Testis (tissue), 3 donors: ENCODE data around the gene RFX2. TPM values are rescaled to one million over a fixed set of nuclear protein-coding genes. Genes with fewer than 3 reads are reported as not detected.

Source experiments
- DNase-seq: peaks from one replicate; pipeline ENCODE4 v3.0.0-alpha.2; 2019
- H3K27ac ChIP-seq, 2 donors: fragments of 200-600 bp; sonication (generic); one replicate each; pipeline ENCODE4 v1.5.1; 2019
- H3K27me3 ChIP-seq: fragments of 200-600 bp; sonication (generic); one replicate; pipeline ENCODE4 v1.5.1; 2019
- H3K36me3 ChIP-seq: fragments of 200-600 bp; sonication (generic); one replicate; pipeline ENCODE4 v1.5.1; 2017; ENCODE audit warnings: low read depth; ENCODE audit errors: missing control alignments
- H3K4me1 ChIP-seq: fragments of 200-600 bp; sonication (generic); one replicate; pipeline ENCODE4 v1.5.1; 2019
- H3K4me3 ChIP-seq, 2 donors: fragments of 200-600 bp; sonication (generic); one replicate each; pipeline ENCODE4 v1.5.1; 2017 to 2019
- H3K9me3 ChIP-seq: fragments of 200-600 bp; sonication (generic); one replicate; pipeline ENCODE4 v1.5.1; 2017
- POLR2A ChIP-seq: fragments of 450-650 bp; IDR thresholded peaks from one replicate; pipeline ENCODE4 v1.6.1; 2017; ENCODE audit warnings: antibody characterized with exemption, mild to moderate bottlenecking, moderate library complexity
- WGBS, 2 donors: methylation state at CpG; one replicate each; pipeline ENCODE4 v1.1.5; 2018; 5-methylcytosine and 5-hydroxymethylcytosine counted together
- intact Hi-C: fragments of 100-400 bp; cut with DNase I; formaldehyde crosslinking; loops from one replicate; pipeline ENCODE4 v1.15.1; 2023; ENCODE audit warnings: low total_unique reads
- polyA plus RNA-seq: library from polyadenylated mRNA; stranded (reverse); fragments of 350-450 nt; fragmentation: Illumina TruSeq; extraction: RNeasy Lipid Tissue Mini Kit (QIAGEN cat#74804); gene quantifications from one replicate; pipeline ENCODE4 v1.2.3, GENCODE V29; 2014; ENCODE audit warnings: low read depth, low replicate concordance; ENCODE audit not compliant: insufficient read depth
- total RNA-seq, 2 donors: library from RNA; depleted of rRNA; stranded (reverse); fragments of >200 nt; gene quantifications; one replicate each; pipeline ENCODE4 v1.2.3, GENCODE V29; 2016
- TF ChIP-seq, protein P1 (sequence below), 3 experiments: fragments of 450-650 bp in 2 of 3; fragments of 200-600 bp in 1 of 3; sonication (generic) in 1 of 3; IDR thresholded peaks; one replicate each; pipeline ENCODE4 v1.5.1; 2016 to 2019; ENCODE audit warnings: antibody characterized with exemption in 3 of 3, mild to moderate bottlenecking in 2 of 3, moderate library complexity in 1 of 3

The RFX2 gene
- total and polyA plus RNA-seq, 3 donors from 2014 or later: 92.9 to 197 (median 127) TPM

DNA sequence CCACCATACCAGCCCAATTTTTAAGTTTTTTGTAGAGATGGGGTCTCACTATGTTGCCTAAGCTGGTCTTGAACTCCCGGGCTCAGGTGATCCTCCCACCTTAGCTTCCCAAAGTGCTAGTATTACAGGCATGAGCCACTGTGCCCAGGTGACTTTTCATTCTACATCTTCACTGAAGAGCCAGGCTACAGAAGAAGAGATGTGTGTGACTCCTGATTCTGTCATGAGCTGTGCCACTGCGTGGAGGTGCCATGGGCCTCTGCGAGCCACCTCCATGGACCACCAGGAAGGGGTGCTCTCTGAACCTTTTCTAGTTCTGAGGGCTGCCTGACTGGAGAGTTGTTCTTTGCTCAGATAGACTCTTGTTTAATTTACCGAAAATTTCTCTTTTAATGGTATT, 75.8 kb downstream of the RFX2 start:
- WGBS, 2 donors: 90 to 97% methylated on average over 4 of the region's 4 CpGs
- intact Hi-C loops: no loop called here
- H3K9me3 ChIP-seq: no peaks in the 10 kb centered on the region
- H3K4me1 ChIP-seq: peaks cover 14% of the 10 kb centered on the region
- DNase-seq: peak; percentile 6
- no peaks in the 10 kb centered on the region for H3K27me3 ChIP-seq
- H3K4me3 ChIP-seq: no peak overlapping the region
- H3K27ac ChIP-seq: peak overlapping the region; percentile 19 to 33
- no peaks in the 10 kb centered on the region for H3K36me3 ChIP-seq
- no peak for TF ChIP-seq POLR2A
- TF ChIP-seq, protein P1, sequence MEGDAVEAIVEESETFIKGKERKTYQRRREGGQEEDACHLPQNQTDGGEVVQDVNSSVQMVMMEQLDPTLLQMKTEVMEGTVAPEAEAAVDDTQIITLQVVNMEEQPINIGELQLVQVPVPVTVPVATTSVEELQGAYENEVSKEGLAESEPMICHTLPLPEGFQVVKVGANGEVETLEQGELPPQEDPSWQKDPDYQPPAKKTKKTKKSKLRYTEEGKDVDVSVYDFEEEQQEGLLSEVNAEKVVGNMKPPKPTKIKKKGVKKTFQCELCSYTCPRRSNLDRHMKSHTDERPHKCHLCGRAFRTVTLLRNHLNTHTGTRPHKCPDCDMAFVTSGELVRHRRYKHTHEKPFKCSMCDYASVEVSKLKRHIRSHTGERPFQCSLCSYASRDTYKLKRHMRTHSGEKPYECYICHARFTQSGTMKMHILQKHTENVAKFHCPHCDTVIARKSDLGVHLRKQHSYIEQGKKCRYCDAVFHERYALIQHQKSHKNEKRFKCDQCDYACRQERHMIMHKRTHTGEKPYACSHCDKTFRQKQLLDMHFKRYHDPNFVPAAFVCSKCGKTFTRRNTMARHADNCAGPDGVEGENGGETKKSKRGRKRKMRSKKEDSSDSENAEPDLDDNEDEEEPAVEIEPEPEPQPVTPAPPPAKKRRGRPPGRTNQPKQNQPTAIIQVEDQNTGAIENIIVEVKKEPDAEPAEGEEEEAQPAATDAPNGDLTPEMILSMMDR (IDR thresholded peaks at IDR 0.05): no peak

DNA sequence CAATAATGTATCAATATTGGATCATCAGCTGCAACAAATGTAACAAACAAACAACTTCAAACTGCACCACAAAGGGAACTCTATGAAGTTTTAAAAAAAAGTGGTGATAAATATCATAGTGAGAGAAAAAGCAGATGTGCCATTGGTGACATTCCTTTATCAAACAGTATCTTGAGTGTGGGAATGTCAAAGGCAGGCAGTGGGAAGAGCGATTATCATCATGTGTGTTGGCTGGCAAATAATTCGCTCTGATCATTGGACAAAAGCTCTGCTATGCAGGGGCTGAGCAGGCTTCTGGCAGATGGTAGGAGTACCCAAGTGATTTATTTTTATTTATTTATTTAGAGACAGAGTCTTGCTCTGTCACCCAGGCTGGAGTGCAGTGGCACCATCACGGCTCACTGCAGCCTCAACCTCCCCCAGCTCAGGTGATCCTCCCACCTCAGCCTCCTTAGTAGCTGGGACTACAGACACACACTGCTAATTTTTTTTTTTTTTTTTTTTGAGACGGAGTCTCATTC, 76.5 kb downstream of the RFX2 start:
- no peak overlapping the region for H3K4me3 ChIP-seq
- no peaks in the 10 kb centered on the region for H3K36me3 ChIP-seq
- WGBS, 2 donors: 63 to 90% methylated on average over 4 of the region's 4 CpGs
- peak; percentile 71 for DNase-seq
- H3K27me3 ChIP-seq: no peaks in the 10 kb centered on the region
- H3K27ac ChIP-seq: peak overlapping the region; percentile 19 to 33
- no peaks in the 10 kb centered on the region for H3K9me3 ChIP-seq
- TF ChIP-seq, protein P1 (IDR thresholded peaks at IDR 0.05): no peak
- no peak for TF ChIP-seq POLR2A
- peaks cover 14% of the 10 kb centered on the region for H3K4me1 ChIP-seq
- intact Hi-C loops: no loop called here

DNA sequence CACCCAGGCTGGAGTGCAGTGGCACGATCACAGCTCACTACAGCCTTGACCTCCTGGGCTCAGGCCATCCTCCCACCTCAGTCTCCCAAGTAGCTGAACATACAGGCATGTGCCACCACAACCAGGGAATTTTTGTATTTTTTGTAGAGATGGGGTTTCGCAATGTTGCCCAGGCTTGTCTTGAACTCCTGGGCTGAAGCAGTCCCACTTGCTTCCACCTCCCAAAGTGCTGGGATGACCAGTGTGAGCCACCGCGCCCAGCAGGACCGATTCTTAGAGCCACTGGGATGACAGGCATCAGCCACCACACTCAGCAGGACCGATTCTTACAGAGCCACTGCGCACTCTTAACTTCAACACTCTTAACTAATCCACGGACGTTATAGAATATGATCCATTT, 77.5 kb downstream of the RFX2 start:
- intact Hi-C loops: no loop called here
- 81 to 85% methylated on average over 9 of the region's 9 CpGs for WGBS, 2 donors
- H3K36me3 ChIP-seq: no peaks in the 10 kb centered on the region
- peaks cover 14% of the 10 kb centered on the region for H3K4me1 ChIP-seq
- H3K9me3 ChIP-seq: no peaks in the 10 kb centered on the region
- H3K4me3 ChIP-seq: no peak overlapping the region
- TF ChIP-seq POLR2A: no peak
- no peaks in the 10 kb centered on the region for H3K27me3 ChIP-seq
- peak overlapping the region; percentile 50 to 57 for H3K27ac ChIP-seq
- DNase-seq: peak; percentile 32

DNA sequence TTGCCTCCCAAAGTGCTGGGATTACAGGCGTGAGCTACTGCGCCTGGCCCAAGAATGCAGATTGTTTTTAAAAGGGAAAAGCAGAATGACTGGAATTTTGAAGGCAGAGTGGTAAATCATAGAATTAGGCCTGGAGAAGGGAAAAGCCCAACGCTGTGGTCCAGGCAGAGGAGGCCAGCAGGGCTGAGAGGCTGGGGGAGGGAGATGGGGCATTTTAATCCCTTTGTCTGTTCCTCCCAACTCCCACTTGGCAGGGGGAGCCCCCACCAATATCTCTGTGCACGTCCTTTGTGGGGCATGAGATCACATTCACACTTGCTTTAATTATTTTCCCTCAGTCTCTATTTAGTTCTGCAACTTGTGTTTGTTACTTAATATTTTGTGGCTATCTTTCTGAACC, 77.9 kb downstream of the RFX2 start:
- H3K4me3 ChIP-seq: no peak overlapping the region
- TF ChIP-seq, protein P1 (IDR thresholded peaks at IDR 0.05): no peak
- no peak for TF ChIP-seq POLR2A
- DNase-seq: peak; percentile 15
- H3K27ac ChIP-seq: peak overlapping the region; percentile 50 to 57
- 75 to 86% methylated on average over 4 of the region's 4 CpGs for WGBS, 2 donors
- H3K27me3 ChIP-seq: no peaks in the 10 kb centered on the region
- H3K9me3 ChIP-seq: no peaks in the 10 kb centered on the region
- no peaks in the 10 kb centered on the region for H3K36me3 ChIP-seq
- peaks cover 14% of the 10 kb centered on the region for H3K4me1 ChIP-seq
- intact Hi-C loops: no loop called here

DNA sequence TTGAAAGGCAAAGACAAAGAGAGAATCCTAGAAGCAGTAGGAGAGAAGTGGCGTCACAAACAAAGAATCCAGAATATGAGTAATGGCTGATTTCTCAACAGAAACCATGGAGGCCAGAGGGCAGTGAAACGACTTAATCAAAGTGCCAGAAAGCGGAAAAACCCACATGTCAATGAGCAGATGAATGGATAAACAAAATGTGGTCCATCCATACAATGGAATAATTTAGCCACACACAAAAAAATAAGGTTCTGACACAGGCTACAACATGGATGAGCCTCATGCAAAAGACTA, 80.1 kb downstream of the RFX2 start:
- H3K27ac ChIP-seq: no peak overlapping the region
- peak; percentile 4 for DNase-seq
- H3K4me1 ChIP-seq: peaks cover 14% of the 10 kb centered on the region
- TF ChIP-seq, protein P1 (IDR thresholded peaks at IDR 0.05): no peak
- no peak for TF ChIP-seq POLR2A
- 89 to 90% methylated on average over 3 of the region's 3 CpGs for whole genome bisulfite sequencing, 2 donors
- H3K27me3 ChIP-seq: no peaks in the 10 kb centered on the region
- no peaks in the 10 kb centered on the region for H3K36me3 ChIP-seq
- H3K4me3 ChIP-seq: no peak overlapping the region
- intact Hi-C loops: no loop called here
- H3K9me3 ChIP-seq: no peaks in the 10 kb centered on the region
